ENCODE measurements around the gene PPM1L.

Gene PPM1L

DNA sequence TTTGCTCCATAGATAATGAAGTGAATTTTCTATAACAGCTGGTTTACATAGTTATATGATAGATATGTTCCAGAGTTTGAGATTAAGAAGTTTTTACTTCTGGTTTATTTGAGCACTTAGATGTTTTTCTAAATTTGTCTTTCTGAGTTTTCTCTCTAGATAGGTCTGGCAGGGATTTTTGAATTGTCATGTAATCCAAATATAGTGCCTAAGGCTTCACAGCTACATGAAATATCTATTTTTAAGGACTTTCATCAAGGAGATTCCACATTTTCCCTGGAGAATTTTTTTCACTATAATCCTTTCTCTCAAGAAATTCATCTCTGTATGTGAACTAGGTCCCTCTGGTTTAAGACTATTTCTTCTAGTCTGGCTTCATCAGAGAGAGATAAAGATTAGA is 12.0 kb downstream of the PPM1L start:
- DNase-seq: no peak

DNA sequence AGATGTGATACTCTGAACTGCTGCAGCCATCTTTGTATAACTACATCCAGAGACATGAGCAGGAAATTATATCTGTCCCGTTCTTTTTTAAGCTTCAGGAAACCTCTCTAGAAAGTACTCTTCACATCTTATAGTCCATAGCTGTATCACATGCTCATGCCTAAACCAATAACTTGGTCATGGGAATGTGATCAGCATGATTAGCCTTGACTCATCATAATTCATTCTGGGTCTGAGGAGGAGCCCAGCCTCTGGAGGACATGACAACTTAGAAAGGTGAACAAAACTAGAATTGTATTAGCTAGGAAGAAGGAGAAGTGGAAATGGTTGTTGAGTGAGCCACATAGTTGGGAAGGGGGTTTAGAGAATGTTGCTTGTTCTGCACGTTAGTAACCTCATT is 12.9 kb downstream of the PPM1L start:
- DNase-seq: no peak

GRCh38 chr3:160771811-160772459 is 15.9 kb downstream of the PPM1L start:
- DNase-seq: no peak

- no peak for DNase-seq
Measured at GRCh38 chr3:160773722-160774121, 17.7 kb downstream of the PPM1L start.

- no peak for DNase-seq
Measured at GRCh38 chr3:160774172-160774571, 18.1 kb downstream of the PPM1L start.

DNA sequence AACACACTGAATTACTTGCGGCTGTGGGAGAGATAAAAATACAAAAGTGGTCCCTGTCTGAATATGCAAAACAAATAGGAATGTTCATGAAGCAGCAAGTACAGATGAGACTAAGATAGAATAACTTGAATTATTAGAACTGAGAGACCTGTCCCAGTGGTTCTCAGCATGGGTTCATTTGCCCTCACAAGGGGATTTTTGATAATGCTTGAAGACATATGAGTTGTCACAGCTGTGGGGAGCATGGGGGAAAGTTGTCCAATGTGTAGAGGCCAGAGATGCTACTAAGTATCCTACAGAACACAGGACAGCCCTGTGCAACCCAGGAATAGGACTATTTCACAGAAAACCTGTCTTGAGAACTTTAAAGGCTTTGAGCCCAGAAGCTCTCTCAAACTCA is 22.4 kb downstream of the PPM1L start:
- DNase-seq: no peak

DNA sequence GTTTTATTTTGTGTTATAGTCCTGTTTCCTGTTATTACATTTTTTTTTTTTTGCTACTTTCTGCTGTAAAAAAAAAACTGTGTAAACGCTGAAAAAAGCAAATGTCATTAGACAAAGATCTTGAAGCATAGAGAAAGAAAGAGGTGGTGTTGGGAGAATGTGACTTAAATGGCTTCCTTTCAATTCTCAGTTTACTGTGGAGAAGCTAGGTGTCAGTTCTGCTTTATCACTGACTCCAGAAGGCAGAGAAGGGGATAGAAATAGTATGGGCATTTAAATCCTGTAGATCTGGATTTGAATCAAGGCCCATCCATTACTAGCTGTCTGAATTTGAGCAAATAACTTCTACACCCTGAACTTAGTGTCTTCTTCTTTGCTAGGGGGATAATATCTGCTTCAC is 23.0 kb downstream of the PPM1L start:
- no peak for DNase-seq

DNA sequence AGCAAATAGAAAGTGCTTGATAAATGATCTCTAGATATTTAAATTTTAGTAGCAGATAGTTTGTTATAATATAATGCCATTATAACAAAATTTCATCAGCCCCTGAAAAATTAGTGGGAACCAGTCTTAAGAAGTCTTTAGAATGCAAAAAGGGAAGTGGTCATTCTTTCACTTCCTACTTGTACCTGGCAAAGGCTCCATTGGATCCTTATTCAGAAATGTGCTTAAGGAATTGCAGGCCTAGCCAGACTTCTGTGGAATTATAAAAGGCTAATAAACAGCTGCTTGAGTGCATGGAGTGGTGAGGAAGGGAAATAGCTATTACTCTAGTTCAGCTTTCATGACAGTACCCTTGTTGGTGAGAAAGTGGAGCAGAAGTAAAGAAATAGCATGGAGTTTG is 24.2 kb downstream of the PPM1L start:
- DNase-seq: no peak

GRCh38 chr3:160781402-160781801 is 25.4 kb downstream of the PPM1L start:
- DNase-seq: no peak

- DNase-seq: no peak
Measured at GRCh38 chr3:160781863-160782262, 25.8 kb downstream of the PPM1L start.

DNA sequence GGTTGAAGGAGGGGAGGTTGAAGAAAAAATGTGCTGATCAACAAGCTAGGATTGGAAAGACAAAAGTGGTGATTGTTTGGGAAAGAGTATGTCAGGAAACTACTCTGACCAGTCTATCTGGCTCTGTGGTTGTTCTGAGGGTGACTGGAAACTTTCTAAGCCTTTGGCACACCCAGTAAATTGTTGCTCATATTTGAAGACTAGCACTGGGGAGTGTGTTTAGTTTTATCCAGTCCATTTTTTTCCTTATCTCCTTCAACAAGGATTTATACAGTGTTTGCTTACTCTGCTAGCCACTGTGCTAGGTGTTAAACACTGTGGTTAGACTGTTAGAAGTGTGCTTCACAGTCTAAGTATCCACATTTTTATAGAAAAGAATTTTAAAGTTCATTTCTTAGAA is 28.8 kb downstream of the PPM1L start:
- no peak for DNase-seq

DNA sequence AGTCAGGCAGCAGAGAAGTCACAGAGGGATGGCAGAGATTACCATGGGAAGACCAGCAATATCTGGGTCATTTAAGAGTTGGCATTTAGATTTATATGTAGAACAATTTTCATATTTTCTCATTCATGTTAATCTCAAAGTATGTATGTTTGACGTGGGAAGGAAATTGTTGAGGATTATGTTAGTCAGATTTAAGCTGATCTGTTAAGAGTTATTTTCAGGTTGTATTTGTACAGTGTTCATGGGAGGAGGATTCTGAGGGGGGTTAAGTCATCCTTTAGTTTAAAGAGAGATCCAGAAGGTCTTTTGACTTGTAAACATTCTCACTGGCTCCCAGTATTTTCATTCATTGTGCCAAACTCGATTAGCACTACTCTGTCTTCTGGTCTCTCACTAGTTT is 34.7 kb downstream of the PPM1L start:
- no peak for DNase-seq

DNA sequence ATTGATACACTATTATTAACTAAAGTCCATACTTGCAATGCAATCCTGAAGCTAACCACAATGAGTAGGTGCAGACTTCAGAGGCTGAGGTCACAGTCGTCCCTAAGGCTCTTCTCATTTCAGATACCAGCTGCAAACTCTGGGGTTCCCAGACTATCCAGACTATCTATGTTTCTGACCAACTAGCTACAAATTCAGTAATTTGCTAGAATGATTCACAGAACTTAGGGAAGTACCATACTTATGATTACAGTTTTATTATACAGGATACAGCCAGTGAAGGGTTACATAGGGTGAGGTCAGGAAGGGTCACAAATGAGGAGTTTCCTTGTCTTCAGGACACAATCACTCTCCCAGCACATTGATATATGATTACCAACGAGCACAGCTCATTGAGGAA is 36.5 kb downstream of the PPM1L start:
- no peak for DNase-seq

DNA sequence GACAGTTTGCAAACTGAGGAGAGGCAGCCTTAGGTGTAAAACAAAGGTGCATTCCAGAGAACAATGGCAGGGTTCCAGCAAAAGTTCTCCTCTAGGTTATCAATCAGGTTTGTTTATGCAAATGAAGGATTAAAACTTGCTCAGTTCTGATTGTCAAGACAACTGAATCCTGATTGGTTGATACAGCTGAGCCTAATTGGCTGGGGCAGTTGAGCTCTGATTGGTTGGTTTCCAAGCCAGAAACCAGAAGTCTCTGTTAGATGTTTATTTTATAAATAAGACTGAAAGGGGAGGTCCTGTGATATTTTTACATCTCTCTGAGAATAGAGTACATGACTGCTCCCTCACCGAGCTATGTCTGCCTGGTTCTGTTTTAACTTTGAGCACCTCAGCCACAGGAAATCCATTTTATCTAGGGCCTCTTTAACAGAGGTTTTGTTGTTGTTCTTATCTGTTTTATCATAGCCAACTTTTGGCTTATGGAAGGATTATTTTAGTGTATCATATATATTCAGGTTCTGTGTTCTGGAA is 37.8 kb downstream of the PPM1L start:
- DNase-seq: no peak

GRCh38 chr3:160796089-160796812 is 40.2 kb downstream of the PPM1L start:
- DNase-seq: no peak

GRCh38 chr3:160796813-160797164 is 40.8 kb downstream of the PPM1L start:
- DNase-seq: no peak

DNA sequence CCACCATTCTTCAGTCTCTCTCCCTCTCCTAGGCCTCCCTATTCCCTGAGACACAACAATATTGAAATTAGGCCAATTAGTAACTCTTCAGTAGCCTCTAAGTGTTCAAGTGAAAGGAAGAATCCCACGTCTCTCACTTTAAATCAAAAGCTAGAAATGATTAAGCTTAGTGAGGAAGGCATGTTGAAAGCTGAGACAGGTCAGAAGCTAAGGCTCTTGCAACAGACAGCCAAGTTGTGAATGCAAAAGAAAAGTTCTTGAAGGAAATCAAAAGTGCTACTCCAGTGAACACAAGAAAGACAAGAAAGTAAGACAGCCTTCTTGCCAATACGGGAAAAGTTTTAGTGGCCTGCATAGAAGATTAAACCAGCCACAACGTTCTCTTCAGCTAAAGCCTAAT is 41.3 kb downstream of the PPM1L start:
- no peak for DNase-seq

DNA sequence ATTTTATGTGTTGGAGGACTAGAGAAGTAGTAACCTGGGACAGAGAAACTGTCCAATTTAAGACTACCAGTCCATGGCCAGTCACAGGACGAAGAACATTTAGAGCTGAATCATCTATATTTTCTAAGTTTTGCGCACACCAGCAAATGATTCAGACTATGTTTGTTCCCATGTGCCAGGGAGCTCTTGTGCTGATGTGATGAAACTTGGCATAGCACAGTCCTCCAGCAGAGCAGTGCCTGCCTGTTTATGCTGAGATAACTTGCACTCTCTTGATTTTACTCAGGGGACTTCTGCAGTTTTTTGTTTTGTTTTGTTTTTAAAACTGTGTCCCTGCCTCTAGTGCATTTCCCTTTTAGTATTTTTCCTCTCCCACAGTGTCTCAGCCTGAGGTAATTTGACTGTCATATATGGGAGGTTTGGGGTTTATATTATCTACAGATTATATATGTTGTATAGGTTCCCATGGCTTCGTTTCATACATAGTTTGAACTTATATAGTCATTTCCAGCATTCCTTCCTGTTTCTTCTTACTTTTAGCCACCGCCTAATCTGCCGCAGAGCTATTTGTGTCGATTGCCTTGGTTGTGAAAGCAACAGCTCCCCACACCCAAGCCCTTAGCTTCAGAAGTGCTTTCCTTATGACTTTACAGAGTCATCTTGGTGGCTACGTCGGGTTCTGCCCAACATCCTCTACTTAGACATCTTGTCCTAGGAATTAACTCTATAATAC is 45.5 kb downstream of the PPM1L start:
- DNase-seq: no peak

DNA sequence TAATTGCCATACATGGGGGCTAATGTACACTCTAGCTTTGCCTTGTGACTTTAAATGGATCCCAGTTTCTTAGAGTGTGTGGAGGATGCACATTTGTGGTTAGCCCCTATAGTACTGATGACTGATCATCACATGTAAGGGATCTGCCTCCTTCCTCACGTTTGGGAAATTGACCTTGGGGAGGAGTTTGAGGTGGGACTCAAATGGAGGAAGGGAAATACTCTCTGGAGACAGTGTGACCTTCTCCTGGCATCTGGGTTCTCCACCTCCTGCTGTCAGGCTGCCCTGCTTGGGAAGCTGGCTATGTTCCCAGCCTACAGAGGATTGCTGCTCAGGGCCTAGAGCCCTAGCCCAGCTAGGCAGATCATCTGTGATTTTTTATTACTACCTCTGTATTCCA is 48.7 kb downstream of the PPM1L start:
- DNase-seq: no peak

GRCh38 chr3:160806094-160806493 is 50.1 kb downstream of the PPM1L start:
- DNase-seq: no peak

DNA sequence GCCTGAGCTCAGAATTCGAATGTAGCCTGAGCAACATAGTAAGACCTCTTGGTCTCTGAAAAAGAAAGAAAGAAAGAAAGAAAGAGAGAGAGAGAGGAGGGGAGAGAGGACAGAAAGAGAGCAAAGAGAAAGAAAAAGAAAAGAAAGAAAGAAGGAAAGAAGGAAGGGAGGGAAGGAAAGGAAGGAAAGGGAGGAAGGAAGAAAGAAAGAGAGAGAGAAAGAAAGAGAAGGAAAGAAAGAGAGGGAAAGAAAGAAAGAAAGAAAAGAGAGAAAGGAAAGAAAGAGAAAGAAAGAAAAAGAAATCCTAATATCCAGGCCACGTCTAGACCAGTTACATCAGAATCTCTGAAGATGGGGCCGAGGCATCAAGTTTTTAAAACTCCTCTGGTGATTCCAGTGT is 50.7 kb downstream of the PPM1L start:
- DNase-seq: no peak

DNA sequence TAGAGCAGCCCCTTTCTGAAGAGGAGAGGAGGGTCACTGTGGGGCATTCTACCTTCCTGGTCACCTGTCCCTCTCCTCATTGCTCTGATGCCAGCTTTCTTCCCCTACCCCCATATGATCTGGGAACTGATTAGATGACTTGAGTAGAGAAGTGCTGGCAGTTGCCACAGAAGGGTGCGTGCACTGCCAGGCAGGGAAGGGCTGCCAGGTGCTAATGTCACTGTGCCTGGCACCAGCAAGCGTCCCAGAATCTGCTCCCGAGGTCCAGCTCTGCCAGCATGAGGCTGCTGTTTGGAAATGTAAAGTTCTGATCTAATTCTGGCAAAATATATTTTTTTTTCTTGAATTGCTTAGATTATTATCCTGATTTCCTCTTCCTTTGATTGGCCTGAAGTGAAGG is 52.8 kb downstream of the PPM1L start:
- no peak for DNase-seq

GRCh38 chr3:160809453-160809852 is 53.4 kb downstream of the PPM1L start:
- DNase-seq: no peak
